GM18951 (cell line): ENCODE measurements around the gene TPD52L1.

Experiments
- POLR2A ChIP-seq: IDR thresholded peaks from 4 replicates; pipeline ENCODE4 v1.6.1; 2011; ENCODE audit warnings: mild to moderate bottlenecking; ENCODE audit not compliant: insufficient read length, insufficient read depth; ENCODE audit errors: extremely low read depth
- in situ Hi-C: fragments of 300-500 bp; cut with MboI; formaldehyde crosslinking; loops from one replicate; pipeline ENCODE4 v1.12.0; 2022; ENCODE audit warnings: low sequenced_read_pairs, mixed read lengths, inconsistent platforms; ENCODE audit not compliant: unreplicated experiment

The TPD52L1 gene

DNA sequence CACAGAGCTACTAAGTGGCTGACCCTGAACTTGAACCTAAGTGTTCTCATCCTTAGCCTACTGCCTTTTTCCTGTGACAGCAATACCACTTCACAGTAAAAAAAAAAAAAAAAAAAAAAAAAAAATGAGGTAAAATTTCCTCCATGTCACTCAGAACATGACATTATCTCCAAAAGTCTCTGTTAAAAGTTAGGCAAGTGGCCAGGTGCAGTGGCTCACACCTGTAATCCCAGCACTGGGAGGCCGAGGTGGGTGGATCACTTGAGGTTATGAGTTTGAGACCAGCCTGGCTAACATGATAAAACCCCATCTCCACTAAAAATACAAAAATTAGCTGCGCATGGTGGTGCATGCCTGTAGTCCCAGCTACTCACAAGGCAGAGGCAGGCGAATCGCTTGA, 159.4 kb downstream of the TPD52L1 start:
- in situ Hi-C loops: loop anchor here (5.0 to 10.0 kb wide), 2 partner anchors 444 to 662 kb away; no protein-coding TSS in a partner anchor
- no peak for TF ChIP-seq POLR2A
